ENCODE data around the gene OR2T10.
"Not testable (repeated sequence)": the region's sequence is repeated elsewhere in the genome, so short reads cannot be mapped to it uniquely, and the experiment has no call there.

The OR2T10 gene

GRCh38 chr1:248597589-248597988, at the start of gene OR2T10:
Gene OR2T10, minus strand, starts transcription at chr1:248597700. Its CDS starts 3,932 bp downstream, at chr1:248593768.
- DNase-seq (ENCODE audit: low spot score) = no peak

- not testable (repeated sequence) for DNase-seq (ENCODE audit: low spot score)
Measured at GRCh38 chr1:248645178-248645577, 47.7 kb upstream of the OR2T10 start, which contains the start of gene OR2T35. Gene OR2T35, minus strand, starts transcription at chr1:248645278. Its CDS starts 6,020 bp downstream, at chr1:248639258.

- DNase-seq (ENCODE audit: low spot score) = not testable (repeated sequence)
Measured at GRCh38 chr1:248642971-248643651, 45.6 kb upstream of the OR2T10 start.

- DNase-seq (ENCODE audit: low spot score) = not testable (repeated sequence)
Measured at GRCh38 chr1:248641583-248641982, 44.1 kb upstream of the OR2T10 start.

GRCh38 chr1:248640906-248641305, 43.4 kb upstream of the OR2T10 start:
- DNase-seq (ENCODE audit: low spot score) = not testable (repeated sequence)

GRCh38 chr1:248639652-248640051, 42.2 kb upstream of the OR2T10 start:
- not testable (repeated sequence) for DNase-seq (ENCODE audit: low spot score)

GRCh38 chr1:248636612-248637011, 39.1 kb upstream of the OR2T10 start:
- DNase-seq (ENCODE audit: low spot score) = not testable (repeated sequence)

- DNase-seq (ENCODE audit: low spot score) = not testable (repeated sequence)
Measured at GRCh38 chr1:248634991-248635390, 37.5 kb upstream of the OR2T10 start, which contains the start of gene OR2T11. Gene OR2T11, minus strand, starts transcription at chr1:248635091. Its CDS starts 7,963 bp downstream, at chr1:248627128.

- no peak for DNase-seq (ENCODE audit: low spot score)
Measured at GRCh38 chr1:248631354-248632008, 34.0 kb upstream of the OR2T10 start.

GRCh38 chr1:248630551-248630950, 33.1 kb upstream of the OR2T10 start:
- no peak for DNase-seq (ENCODE audit: low spot score)

GRCh38 chr1:248627971-248628844, 30.7 kb upstream of the OR2T10 start:
- no peak for DNase-seq (ENCODE audit: low spot score)

- no peak for DNase-seq (ENCODE audit: low spot score)
Measured at GRCh38 chr1:248625971-248626370, 28.5 kb upstream of the OR2T10 start.

GRCh38 chr1:248625166-248625565, 27.7 kb upstream of the OR2T10 start:
- no peak for DNase-seq (ENCODE audit: low spot score)

GRCh38 chr1:248622570-248623001, 25.1 kb upstream of the OR2T10 start:
- DNase-seq (ENCODE audit: low spot score) = peak; percentile 14

GRCh38 chr1:248621770-248622169, 24.3 kb upstream of the OR2T10 start:
- DNase-seq (ENCODE audit: low spot score) = no peak

- DNase-seq (ENCODE audit: low spot score) = peak; percentile 3
Measured at GRCh38 chr1:248618878-248619277, 21.4 kb upstream of the OR2T10 start.

GRCh38 chr1:248618119-248618518, 20.6 kb upstream of the OR2T10 start:
- DNase-seq (ENCODE audit: low spot score) = no peak

GRCh38 chr1:248613742-248614141, 16.2 kb upstream of the OR2T10 start:
- no peak for DNase-seq (ENCODE audit: low spot score)

GRCh38 chr1:248611883-248612414, 14.4 kb upstream of the OR2T10 start:
- DNase-seq (ENCODE audit: low spot score) = no peak

GRCh38 chr1:248610301-248610700, 12.8 kb upstream of the OR2T10 start:
- no peak for DNase-seq (ENCODE audit: low spot score)

- DNase-seq (ENCODE audit: low spot score) = no peak
Measured at GRCh38 chr1:248599396-248599795, 1.9 kb upstream of the OR2T10 start.

- no peak for DNase-seq (ENCODE audit: low spot score)
Measured at GRCh38 chr1:248596615-248597014, 885 bp downstream of the OR2T10 start.

All from CD4-positive, alpha-beta T cell treated with Interleukin-6 at 100 ng/mL for 8 hours (primary cell).